SU-DHL-6 (cell line): Measurements from ENCODE around the gene MED15.

Experiments used
- H2AFZ ChIP-seq: fragments of 200-600 bp; sonication (generic); 2 replicates; pipeline ENCODE4 v1.6.1; 2014; ENCODE audit warnings: low read depth, mild to moderate bottlenecking, moderate library complexity, mixed read lengths, antibody characterized with exemption, low read length; ENCODE audit not compliant: severe bottlenecking
- H3F3A ChIP-seq: fragments of 200-600 bp; shearing (Covaris generic); 2 replicates; pipeline ENCODE4 v1.6.0; 2016; ENCODE audit warnings: antibody characterized with exemption, mild to moderate bottlenecking; ENCODE audit not compliant: insufficient read depth
- H3K27ac ChIP-seq: fragments of 200-600 bp; sonication (generic); 2 replicates; pipeline ENCODE4 v1.5.1; 2016; ENCODE audit warnings: low read depth, mild to moderate bottlenecking, low read length, moderate library complexity, mixed read lengths
- H3K27me3 ChIP-seq: fragments of 200-600 bp; sonication (generic), shearing (Covaris generic); 2 replicates; pipeline ENCODE4 v1.6.0; 2014; ENCODE audit warnings: mild to moderate bottlenecking, low read length
- H3K36me3 ChIP-seq: fragments of 200-600 bp; sonication (generic); 2 replicates; pipeline ENCODE4 v1.6.1; 2014; ENCODE audit warnings: mild to moderate bottlenecking, low read length, mixed read lengths
- H3K4me2 ChIP-seq: fragments of 300-600, 200-600 bp; shearing (Covaris generic), sonication (generic); 2 replicates; pipeline ENCODE4 v1.6.0; 2014; ENCODE audit warnings: low read length, low read depth, mild to moderate bottlenecking; ENCODE audit not compliant: poor library complexity, severe bottlenecking
- H3K4me3 ChIP-seq: fragments of 200-600 bp; sonication (generic); 2 replicates; pipeline ENCODE4 v1.5.1; 2014; ENCODE audit warnings: antibody characterized with exemption, low read length, mild to moderate bottlenecking, mixed read lengths; ENCODE audit not compliant: insufficient read depth, poor library complexity, severe bottlenecking
- H3K79me2 ChIP-seq: fragments of 200-600 bp; sonication (generic); 2 replicates; pipeline ENCODE4 v1.6.1; 2014; ENCODE audit warnings: mild to moderate bottlenecking, low read length, moderate library complexity; ENCODE audit not compliant: insufficient read depth
- H3K9ac ChIP-seq: fragments of 200-600 bp; sonication (generic); 2 replicates; pipeline ENCODE4 v1.7.0; 2014; ENCODE audit warnings: mild to moderate bottlenecking, low read length
- H3K9me2 ChIP-seq: fragments of 200-600 bp; sonication (generic); replicated peaks from 2 replicates; pipeline ENCODE4 v1.6.1; 2014; ENCODE audit warnings: low read length; ENCODE audit not compliant: insufficient read depth
- H3K9me3 ChIP-seq: fragments of 200-600 bp; sonication (generic); 2 replicates; pipeline ENCODE4 v1.6.1; 2014; ENCODE audit warnings: low read length, mixed read lengths; ENCODE audit not compliant: insufficient read depth
- H4K20me1 ChIP-seq: fragments of 200-600 bp; sonication (generic); 2 replicates; pipeline ENCODE4 v1.6.1; 2014; ENCODE audit warnings: low read depth, mild to moderate bottlenecking, antibody characterized with exemption, low read length, moderate library complexity, mixed read lengths
- EZH2phosphoT487 ChIP-seq: fragments of 200-600 bp; sonication (generic), shearing (Covaris generic); conservative IDR thresholded peaks from 2 replicates; pipeline ENCODE4 v1.6.1; 2018; ENCODE audit warnings: mild to moderate bottlenecking, antibody characterized with exemption, low read length, moderate library complexity, mixed read lengths
- TF ChIP-seq, protein P1 (sequence below): fragments of 200-600 bp; sonication (generic); IDR thresholded peaks from one replicate; pipeline ENCODE4 v1.5.1; 2017; ENCODE audit warnings: antibody characterized with exemption, mild to moderate bottlenecking, low read length, moderate library complexity; ENCODE audit not compliant: insufficient read depth, poor library complexity, severe bottlenecking

MED15 gene

DNA sequence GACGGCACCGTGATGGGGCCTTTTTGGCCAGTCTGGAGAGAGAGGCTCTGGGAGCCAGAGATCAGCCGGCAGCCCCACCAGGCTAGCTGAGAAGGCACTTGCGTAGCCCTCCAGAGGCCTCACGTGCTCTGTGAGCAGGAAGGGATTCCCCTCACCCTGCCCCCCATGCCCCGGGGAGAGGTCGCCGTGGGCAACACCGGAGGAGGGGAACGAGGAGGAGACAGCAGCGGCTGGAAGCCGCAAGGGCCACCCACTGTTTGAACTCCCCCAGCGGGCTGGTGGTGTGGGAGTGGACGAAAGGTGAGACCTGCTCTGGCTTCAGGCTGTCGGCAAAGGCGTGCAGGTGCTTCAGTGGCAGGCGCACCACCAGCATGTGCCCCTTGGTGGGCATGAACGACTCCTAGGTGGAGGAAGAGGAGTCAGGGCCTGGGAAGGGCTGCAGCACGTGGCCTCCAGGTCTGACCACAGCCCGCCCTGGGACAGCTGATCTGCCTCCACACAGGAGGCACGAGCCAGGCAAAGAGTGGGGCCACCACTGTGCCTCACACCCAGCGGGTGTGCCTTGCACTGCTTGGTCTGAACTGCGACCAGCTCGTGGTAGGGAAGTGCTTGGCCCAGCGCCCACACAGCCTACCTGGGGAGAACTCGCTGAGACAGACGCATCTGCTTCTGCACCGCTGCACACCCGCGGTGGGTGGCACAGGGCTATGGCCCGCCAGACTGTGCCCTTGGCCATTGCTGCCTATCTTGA lies 99.9 kb downstream of the MED15 start:
- TF ChIP-seq, protein P1, sequence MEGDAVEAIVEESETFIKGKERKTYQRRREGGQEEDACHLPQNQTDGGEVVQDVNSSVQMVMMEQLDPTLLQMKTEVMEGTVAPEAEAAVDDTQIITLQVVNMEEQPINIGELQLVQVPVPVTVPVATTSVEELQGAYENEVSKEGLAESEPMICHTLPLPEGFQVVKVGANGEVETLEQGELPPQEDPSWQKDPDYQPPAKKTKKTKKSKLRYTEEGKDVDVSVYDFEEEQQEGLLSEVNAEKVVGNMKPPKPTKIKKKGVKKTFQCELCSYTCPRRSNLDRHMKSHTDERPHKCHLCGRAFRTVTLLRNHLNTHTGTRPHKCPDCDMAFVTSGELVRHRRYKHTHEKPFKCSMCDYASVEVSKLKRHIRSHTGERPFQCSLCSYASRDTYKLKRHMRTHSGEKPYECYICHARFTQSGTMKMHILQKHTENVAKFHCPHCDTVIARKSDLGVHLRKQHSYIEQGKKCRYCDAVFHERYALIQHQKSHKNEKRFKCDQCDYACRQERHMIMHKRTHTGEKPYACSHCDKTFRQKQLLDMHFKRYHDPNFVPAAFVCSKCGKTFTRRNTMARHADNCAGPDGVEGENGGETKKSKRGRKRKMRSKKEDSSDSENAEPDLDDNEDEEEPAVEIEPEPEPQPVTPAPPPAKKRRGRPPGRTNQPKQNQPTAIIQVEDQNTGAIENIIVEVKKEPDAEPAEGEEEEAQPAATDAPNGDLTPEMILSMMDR = no peak
- no peak for TF ChIP-seq EZH2phosphoT487
- Histone ChIP-seq H3K4me2 (no peak overlapping the region), H3K36me3 (no peaks in the 10 kb centered on the region), H3K4me3 (no peak overlapping the region), H3K79me2 (no peaks in the 10 kb centered on the region), H4K20me1 (no peaks in the 10 kb centered on the region), H3K27ac (no peak overlapping the region), H3F3A (no peaks in the 10 kb centered on the region), H2AFZ (no peak overlapping the region), H3K27me3 (no peaks in the 10 kb centered on the region), H3K9me3 (no peaks in the 10 kb centered on the region), H3K9ac (no peak overlapping the region), H3K9me2 (no peaks in the 10 kb centered on the region)

DNA sequence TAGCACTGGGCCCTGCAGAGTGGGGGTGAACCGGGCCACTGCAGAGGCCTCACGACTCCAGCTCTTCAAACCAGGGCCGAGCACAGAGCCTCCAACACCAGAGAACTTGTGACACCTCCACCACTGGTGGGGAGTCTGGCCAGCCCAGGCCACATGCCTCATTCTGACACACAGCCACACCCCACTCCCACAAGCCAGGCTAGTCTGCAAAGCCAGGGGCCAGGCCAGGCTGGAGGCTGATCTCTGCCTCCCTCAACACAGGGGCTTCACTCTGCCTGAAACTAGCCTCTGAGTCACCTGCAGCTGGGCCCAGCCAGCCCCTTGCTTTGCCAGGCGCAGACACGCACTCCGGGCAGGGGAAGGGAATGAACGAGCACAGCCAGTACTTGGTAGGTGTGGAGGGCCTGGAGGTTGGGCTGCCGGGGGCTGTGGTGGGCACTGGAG lies 102.9 kb downstream of the MED15 start:
- TF ChIP-seq, protein P1 = no peak
- no peaks in the 10 kb centered on the region for H4K20me1 ChIP-seq
- H3K9me2 ChIP-seq = no peaks in the 10 kb centered on the region
- H3K9me3 ChIP-seq = no peaks in the 10 kb centered on the region
- H3K27ac ChIP-seq = no peak overlapping the region
- no peaks in the 10 kb centered on the region for H3F3A ChIP-seq
- no peaks in the 10 kb centered on the region for H3K79me2 ChIP-seq
- H3K9ac ChIP-seq = no peak overlapping the region
- H2AFZ ChIP-seq = no peak overlapping the region
- H3K36me3 ChIP-seq = no peaks in the 10 kb centered on the region
- no peak overlapping the region for H3K4me2 ChIP-seq
- H3K27me3 ChIP-seq = no peaks in the 10 kb centered on the region
- H3K4me3 ChIP-seq = no peak overlapping the region

DNA sequence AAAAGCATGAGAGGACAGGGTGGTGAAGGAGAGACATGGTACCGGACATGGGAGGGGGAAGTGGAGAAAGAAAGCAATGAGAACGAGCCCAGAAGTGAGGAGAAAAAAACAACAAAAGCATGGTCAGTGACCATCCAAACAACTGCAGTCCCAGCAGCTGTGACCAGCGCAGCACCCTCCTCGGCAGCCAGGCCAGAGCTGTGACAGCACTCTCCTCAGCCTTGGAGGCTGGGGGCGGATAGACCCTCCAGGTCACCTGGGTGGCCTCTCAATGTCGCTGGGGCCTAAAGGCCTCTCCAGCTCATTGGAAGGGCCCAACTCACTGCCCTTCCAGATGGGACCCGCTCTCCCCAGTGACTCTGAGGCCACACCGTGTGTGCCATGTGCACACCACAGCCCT lies 103.3 kb downstream of the MED15 start:
- Histone ChIP-seq H2AFZ (no peak overlapping the region), H4K20me1 (no peaks in the 10 kb centered on the region), H3K9ac (no peak overlapping the region), H3K9me3 (no peaks in the 10 kb centered on the region), H3K36me3 (no peaks in the 10 kb centered on the region), H3K27ac (no peak overlapping the region), H3K4me2 (no peak overlapping the region), H3K9me2 (no peaks in the 10 kb centered on the region), H3F3A (no peaks in the 10 kb centered on the region), H3K79me2 (no peaks in the 10 kb centered on the region), H3K4me3 (no peak overlapping the region), H3K27me3 (no peaks in the 10 kb centered on the region)
- TF ChIP-seq, protein P1 = no peak
- TF ChIP-seq EZH2phosphoT487 = no peak
